GM21360 (cell line): ENCODE data around the gene VANGL2.

Experiments used
- ATAC-seq: cut with Tn5 transposase; IDR thresholded peaks from one replicate; pipeline ENCODE4 v1.9.1; 2021; ENCODE audit warnings: mild to moderate bottlenecking, moderate library complexity; ENCODE audit not compliant: unreplicated experiment

Gene VANGL2

GRCh38 chr1:160400223-160400645 is at the start of gene VANGL2:
VANGL2 (plus strand) TSS chr1:160400564; CDS start chr1:160415838, 15,274 bp downstream.
- ATAC-seq = no peak

DNA sequence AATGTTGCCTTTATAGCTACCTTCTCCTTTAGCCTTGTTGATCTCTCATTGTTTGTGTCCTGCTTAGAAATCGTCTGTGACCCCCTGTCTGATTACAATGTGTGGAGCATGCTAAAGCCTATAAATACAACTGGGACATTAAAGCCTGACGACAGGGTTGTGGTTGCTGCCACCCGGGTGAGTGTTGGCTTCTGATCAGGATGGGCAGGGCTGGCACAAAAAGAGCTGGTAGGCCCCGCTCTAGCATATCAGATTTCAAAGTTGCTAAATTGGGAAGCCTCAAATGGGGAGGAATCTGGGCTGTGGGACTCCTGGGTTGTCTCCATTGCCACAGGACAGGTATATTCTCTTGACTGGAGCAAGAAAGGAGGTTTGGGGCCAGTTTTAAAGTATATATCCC is 48.7 kb upstream of the VANGL2 start:
- ATAC-seq = no peak

DNA sequence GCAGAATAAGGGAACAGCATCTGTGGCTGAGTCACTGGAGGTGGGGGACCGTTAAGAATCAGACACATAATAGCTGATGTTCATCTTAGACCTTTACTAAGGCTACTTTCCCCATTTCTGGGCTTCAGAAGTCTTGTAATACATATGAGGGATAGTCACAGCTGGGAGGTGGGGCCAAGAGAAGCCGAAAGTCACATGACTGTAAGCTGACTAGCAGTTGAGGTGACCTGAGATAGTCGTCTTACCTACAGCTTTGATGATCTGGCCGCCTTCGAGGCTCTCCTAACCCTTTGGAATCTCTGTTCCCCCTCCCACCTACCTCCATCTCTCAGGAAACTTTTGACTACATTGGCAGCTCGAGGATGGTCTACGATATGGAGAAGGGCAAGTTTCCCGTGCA is 47.8 kb upstream of the VANGL2 start:
- ATAC-seq = no peak

DNA sequence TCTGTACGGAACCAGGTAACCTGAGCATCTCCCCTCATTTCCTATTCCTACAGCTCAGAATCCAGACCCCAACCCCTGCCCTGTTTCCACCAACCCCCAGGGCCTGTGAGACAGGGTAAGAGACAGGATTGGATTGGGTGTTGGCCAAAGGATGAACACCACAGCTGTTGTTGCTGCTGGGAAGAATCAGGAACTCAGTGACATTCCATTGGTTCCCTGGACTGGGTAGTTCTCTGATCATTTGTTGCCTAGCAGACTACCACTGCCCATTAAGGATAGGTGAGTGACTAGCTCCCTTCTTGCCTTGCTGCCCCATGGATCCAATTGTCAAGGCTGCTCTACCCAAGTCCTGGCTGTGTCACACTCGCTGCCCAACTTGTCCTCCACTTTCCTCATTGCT is 47.1 kb upstream of the VANGL2 start:
- no peak for ATAC-seq

- ATAC-seq = no peak
These were observed 45.9 kb upstream of the VANGL2 start for GRCh38 chr1:160354388-160354985.

DNA sequence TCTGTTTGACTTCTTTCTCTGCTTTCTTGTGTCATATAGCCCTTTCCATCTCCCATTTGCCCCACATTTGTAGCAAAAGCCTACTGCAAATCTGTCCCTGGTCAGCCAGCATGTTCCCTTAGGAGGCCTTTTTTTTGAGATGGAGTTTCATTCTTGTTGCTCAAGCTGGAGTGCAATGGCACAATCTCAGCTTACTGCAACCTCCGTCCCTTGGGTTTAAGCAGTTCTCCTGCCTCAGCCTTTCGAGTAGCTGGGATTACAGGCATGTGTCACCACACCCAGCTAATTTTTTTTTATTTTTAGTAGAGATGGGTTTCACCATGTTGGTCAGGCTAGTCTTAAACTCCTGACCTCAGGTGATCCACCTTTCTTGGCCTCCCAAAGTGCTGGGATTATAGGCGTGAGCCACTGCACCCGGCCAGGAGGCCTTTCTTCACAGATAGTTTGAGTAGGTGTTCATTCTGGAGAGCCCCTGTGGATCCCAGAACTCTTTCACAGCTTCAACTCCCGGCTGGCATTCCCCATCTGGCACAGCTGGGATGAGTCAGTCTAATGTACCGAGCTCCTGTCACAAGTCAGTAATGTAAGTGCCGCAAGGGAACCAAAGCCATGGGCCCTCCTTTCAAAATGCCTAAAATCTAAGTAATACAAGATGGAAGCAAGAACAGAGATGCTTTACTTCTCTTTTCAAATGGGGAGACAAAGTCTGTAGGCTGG is 42.9 kb upstream of the VANGL2 start:
- no peak for ATAC-seq

- ATAC-seq = no peak
These were observed 42.3 kb upstream of the VANGL2 start for GRCh38 chr1:160358073-160358472.

DNA sequence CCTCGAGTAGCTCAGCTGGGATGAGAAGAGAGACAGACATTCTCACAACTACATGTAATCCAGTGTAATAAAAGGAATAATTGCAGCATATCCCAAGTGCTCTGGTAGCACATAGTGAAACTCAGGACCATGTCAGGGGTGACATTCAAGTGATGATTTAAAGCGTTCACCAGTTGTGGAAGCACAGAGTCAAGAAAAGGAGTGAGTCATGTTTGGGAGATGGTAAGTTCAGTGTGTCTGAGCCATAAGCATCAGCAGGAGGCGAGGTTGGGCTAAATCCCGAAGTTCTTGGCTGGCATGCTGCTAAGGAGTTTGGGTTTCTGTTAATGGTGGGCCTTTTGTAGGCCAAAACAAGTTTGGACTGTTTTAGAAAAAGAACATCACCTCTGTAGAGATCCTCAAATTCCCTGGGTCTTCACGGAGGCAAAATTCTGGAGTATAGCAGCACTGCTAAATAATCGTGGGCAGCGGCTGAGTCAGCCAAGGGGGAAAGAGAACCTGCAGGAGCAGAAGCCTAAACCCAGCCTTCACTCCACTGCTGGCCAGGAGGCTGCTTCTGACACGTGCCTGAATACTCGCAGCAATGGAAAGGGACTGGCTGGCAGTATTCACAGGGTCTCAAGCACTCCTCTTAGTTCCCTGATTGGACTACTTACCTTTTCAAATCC is 40.7 kb upstream of the VANGL2 start:
- ATAC-seq = no peak

GRCh38 chr1:160360227-160360695 is 40.1 kb upstream of the VANGL2 start:
- ATAC-seq = no peak

GRCh38 chr1:160361199-160361598 is 39.2 kb upstream of the VANGL2 start:
- no peak for ATAC-seq

GRCh38 chr1:160361814-160362167 is 38.6 kb upstream of the VANGL2 start:
- no peak for ATAC-seq

GRCh38 chr1:160362168-160362957 is 38.0 kb upstream of the VANGL2 start:
- ATAC-seq = no peak

DNA sequence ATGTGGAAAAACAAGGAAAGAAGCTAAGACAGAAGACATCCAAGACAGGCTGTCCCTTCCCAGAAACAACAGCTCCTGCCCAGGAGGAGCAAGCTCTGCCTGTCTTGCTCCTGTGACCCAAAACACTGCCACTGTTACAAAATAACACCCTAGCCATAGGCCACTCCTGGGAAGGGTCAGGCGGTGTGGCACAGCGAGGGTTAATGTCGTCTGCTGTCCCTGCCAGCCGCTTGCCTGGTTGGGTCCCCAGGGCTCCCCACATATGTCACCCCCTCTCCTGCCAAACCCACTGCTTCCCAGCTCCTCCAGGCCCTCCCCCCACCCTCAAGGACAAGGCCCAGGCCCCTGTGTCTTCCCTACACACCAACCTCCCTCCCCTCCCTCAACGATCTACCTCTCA is 37.4 kb upstream of the VANGL2 start:
- ATAC-seq = no peak

GRCh38 chr1:160363951-160364735 is 36.2 kb upstream of the VANGL2 start:
- ATAC-seq = no peak

DNA sequence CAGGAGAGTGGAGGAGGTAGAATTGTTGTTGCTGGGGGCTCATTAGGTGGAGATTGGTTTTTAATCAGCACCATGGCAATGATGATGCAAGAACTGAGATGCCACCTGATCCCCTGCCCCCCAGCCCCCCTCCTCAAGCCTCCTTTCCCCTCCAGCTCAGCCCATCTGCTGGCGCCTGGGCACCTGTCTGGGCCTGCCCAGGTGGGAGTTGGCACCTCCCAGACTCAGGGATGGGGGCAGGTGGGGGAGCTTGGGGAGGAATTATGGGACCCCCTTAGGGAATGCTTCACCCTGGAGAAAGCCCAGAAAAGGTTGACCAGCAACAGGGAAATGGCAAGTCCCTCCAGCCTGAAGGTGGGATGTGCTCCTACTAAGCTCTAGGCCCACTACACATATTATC is 35.0 kb upstream of the VANGL2 start:
- no peak for ATAC-seq

GRCh38 chr1:160366731-160367515 is 33.4 kb upstream of the VANGL2 start, which contains the start of gene NHLH1:
NHLH1 (plus strand) TSS chr1:160367071; CDS start chr1:160370732, 3,661 bp downstream.
- ATAC-seq = no peak

DNA sequence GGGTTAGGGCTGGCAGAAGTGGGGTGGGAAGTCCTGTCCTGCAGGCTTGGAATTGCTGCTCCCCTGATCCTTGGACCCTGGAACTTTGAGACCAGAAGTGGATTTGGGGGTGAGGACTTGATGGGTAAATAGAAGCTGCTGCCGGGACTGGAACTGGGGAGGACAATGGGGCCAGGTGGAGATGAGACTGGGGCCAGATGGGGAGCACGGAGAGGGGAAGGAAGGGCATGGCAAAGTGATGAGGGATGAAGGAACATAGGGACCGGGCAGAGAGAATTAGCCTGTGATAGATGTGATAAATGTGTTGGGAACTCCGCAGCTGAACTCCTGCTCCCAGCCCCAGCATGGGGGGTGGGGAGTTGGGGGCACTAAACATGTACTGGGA is 32.9 kb upstream of the VANGL2 start:
- no peak for ATAC-seq

GRCh38 chr1:160367934-160368923 is 32.1 kb upstream of the VANGL2 start:
- no peak for ATAC-seq
